ENCODE data around the gene RNASEL. TPM values are rescaled to one million over a fixed set of nuclear protein-coding genes. Genes with fewer than 3 reads are reported as not detected.

Gene RNASEL
- total RNA-seq, 1 donor from 2014 or later: 4.2 TPM

- H3K27me3 Mint-ChIP-seq: peaks cover 5% of the 10 kb centered on the region
- no peaks in the 10 kb centered on the region for H3K36me3 Mint-ChIP-seq (ENCODE audit: insufficient read depth)
- no peaks in the 10 kb centered on the region for H3K9me3 Mint-ChIP-seq (ENCODE audit: low read depth)
- no peak overlapping the region for H3K27ac Mint-ChIP-seq
- H3K4me1 Mint-ChIP-seq (ENCODE audit: low read depth): no peaks in the 10 kb centered on the region
- no peak for DNase-seq (ENCODE audit: low spot score, unreplicated experiment)
- TF ChIP-seq CTCF (IDR thresholded peaks at IDR 0.05; ENCODE audit: unreplicated experiment): no peak
- no peak overlapping the region for H3K4me3 Mint-ChIP-seq (ENCODE audit: low read depth)
Measured at GRCh38 chr1:182556279-182556678, 32.8 kb downstream of the RNASEL start.

GRCh38 chr1:182555493-182555892, 33.6 kb downstream of the RNASEL start:
- no peaks in the 10 kb centered on the region for H3K4me1 Mint-ChIP-seq (ENCODE audit: low read depth)
- H3K27ac Mint-ChIP-seq: no peak overlapping the region
- no peaks in the 10 kb centered on the region for H3K36me3 Mint-ChIP-seq (ENCODE audit: insufficient read depth)
- DNase-seq (ENCODE audit: low spot score, unreplicated experiment): no peak
- no peaks in the 10 kb centered on the region for H3K9me3 Mint-ChIP-seq (ENCODE audit: low read depth)
- H3K4me3 Mint-ChIP-seq (ENCODE audit: low read depth): no peak overlapping the region
- H3K27me3 Mint-ChIP-seq: peaks cover 5% of the 10 kb centered on the region
- no peak for TF ChIP-seq CTCF (IDR thresholded peaks at IDR 0.05; ENCODE audit: unreplicated experiment)

DNA sequence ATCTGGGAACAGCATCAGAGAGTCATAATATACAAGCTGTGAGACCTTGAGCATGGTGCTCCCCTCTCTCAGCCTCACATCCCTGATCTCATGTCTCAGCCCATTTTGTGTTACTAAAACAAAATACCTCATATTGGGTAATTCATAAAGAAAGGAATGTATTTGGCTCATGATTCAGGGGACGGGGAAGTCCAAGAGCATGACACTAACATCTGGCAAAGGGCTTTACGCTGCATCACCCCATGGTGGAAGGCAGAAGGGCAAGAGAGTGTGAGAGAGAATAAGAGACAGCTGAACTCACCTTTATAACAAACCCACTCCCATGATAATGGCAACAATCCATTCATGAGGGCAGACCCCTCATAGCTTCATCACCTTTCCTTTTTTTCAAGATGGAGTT, 36.5 kb downstream of the RNASEL start:
- Mint-ChIP-seq H3K4me1 (ENCODE audit: low read depth) (no peaks in the 10 kb centered on the region), H3K9me3 (ENCODE audit: low read depth) (no peaks in the 10 kb centered on the region), H3K27me3 (no peaks in the 10 kb centered on the region), H3K27ac (no peak overlapping the region), H3K36me3 (ENCODE audit: insufficient read depth) (no peaks in the 10 kb centered on the region), H3K4me3 (ENCODE audit: low read depth) (no peak overlapping the region)
- no peak for TF ChIP-seq CTCF (IDR thresholded peaks at IDR 0.05; ENCODE audit: unreplicated experiment)
- DNase-seq (ENCODE audit: low spot score, unreplicated experiment): no peak

DNA sequence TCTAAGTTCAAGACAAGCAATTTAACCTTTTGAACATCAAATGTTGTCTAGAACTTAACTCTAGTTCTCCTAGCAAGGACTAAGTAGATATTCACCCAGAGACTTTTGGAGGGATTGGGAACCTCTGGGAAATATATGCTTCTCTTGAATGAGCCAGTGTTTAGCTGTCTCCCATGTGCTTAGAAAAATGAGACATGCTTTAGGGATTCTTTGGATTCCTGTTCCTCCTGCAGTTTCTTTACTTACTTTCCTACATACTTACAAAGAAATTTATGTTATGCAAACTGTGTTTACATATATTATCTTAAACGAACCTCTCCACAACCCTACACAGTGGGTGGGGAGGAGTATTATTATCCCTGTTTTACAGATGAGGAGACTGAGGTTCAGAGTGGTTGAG, 39.2 kb downstream of the RNASEL start:
- no peaks in the 10 kb centered on the region for H3K9me3 Mint-ChIP-seq (ENCODE audit: low read depth)
- no peak for DNase-seq (ENCODE audit: low spot score, unreplicated experiment)
- H3K36me3 Mint-ChIP-seq (ENCODE audit: insufficient read depth): no peaks in the 10 kb centered on the region
- H3K27me3 Mint-ChIP-seq: peaks cover 3% of the 10 kb centered on the region
- H3K27ac Mint-ChIP-seq: no peak overlapping the region
- no peak for TF ChIP-seq CTCF (IDR thresholded peaks at IDR 0.05; ENCODE audit: unreplicated experiment)
- H3K4me1 Mint-ChIP-seq (ENCODE audit: low read depth): no peaks in the 10 kb centered on the region
- H3K4me3 Mint-ChIP-seq (ENCODE audit: low read depth): no peak overlapping the region

DNA sequence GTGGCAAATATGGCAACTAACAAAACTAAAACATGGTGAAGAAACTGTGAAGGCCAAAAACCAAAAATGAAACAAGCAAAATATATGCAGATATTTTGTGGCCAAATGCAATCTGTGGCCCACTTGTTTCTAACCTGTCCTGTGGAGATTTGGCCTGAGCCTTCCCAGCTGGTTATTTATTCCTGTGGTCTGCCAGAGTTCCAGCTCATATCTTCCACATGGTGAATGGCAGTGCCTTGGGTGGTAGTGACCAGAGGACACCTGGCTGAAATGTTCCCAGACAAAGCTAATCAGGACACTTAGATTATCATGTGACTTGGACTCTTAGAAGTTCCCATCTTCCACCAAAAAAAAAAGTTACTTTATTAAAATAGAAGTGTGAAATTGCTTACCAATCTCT, 39.7 kb downstream of the RNASEL start:
- Mint-ChIP-seq H3K4me3 (ENCODE audit: low read depth) (no peak overlapping the region), H3K9me3 (ENCODE audit: low read depth) (no peaks in the 10 kb centered on the region), H3K27me3 (peaks cover 3% of the 10 kb centered on the region), H3K27ac (no peak overlapping the region), H3K36me3 (ENCODE audit: insufficient read depth) (no peaks in the 10 kb centered on the region), H3K4me1 (ENCODE audit: low read depth) (no peaks in the 10 kb centered on the region)
- no peak for TF ChIP-seq CTCF (IDR thresholded peaks at IDR 0.05; ENCODE audit: unreplicated experiment)
- DNase-seq (ENCODE audit: low spot score, unreplicated experiment): no peak
